Sciatic nerve (tissue), 2 donors: Measurements from ENCODE around the gene SPOCK1. TPM values are rescaled to one million over a fixed set of nuclear protein-coding genes. Genes with fewer than 3 reads are reported as not detected.

Source experiments
- ATAC-seq: fragments of 200-7000 bp; cut with Tn5 transposase; one replicate; pipeline ENCODE4 v1.9.1; 2020; ENCODE audit warnings: mild to moderate bottlenecking, moderate library complexity
- DNase-seq: peaks from one replicate; pipeline ENCODE4 v3.0.0-alpha.2; 2020; ENCODE audit warnings: low spot score
- intact Hi-C: fragments of 100-400 bp; cut with DNase I; formaldehyde crosslinking; loops from one replicate; pipeline ENCODE4 v1.14.2; 2022
- total RNA-seq: library from RNA; stranded (reverse); fragmentation: NEBNext Ultra II Directional; extraction: Animal tissue kit (Norgen Biotek cat#: 25700); gene quantifications from one replicate; pipeline ENCODE4 v1.2.1, GENCODE V29; 2021
- donor health status: DM: no; HTN: no; CAD: no.
- donor health status: DM: no; HTN: no; CAD: no.

SPOCK1 gene
- total RNA-seq, 1 donor from 2014 or later = 52.4 TPM

- ATAC-seq (peak; percentile 79), DNase-seq (no peak)
- intact Hi-C loops = no loop called here
Measured at GRCh38 chr5:137223324-137224295, 275.5 kb downstream of the SPOCK1 start.

GRCh38 chr5:137221943-137222342, 277.2 kb downstream of the SPOCK1 start:
- intact Hi-C loops = no loop called here
- DNase-seq (no peak), ATAC-seq (no peak)

GRCh38 chr5:137220523-137220927, 278.6 kb downstream of the SPOCK1 start:
- intact Hi-C loops = no loop called here
- DNase-seq (no peak), ATAC-seq (no peak)

GRCh38 chr5:137218896-137219295, 280.2 kb downstream of the SPOCK1 start:
- intact Hi-C loops = no loop called here
- DNase-seq (no peak), ATAC-seq (no peak)

- intact Hi-C loops = no loop called here
- no peak for DNase-seq
- peak; percentile 40 for ATAC-seq
Measured at GRCh38 chr5:137218471-137218870, 280.7 kb downstream of the SPOCK1 start.

GRCh38 chr5:137217599-137218200, 281.4 kb downstream of the SPOCK1 start:
- intact Hi-C loops = no loop called here
- ATAC-seq (no peak), DNase-seq (no peak)

- intact Hi-C loops = no loop called here
- ATAC-seq = no peak
- no peak for DNase-seq
Measured at GRCh38 chr5:137216976-137217598, 282.0 kb downstream of the SPOCK1 start.

GRCh38 chr5:137215780-137216179, 283.3 kb downstream of the SPOCK1 start:
- ATAC-seq (no peak), DNase-seq (no peak)
- intact Hi-C loops = no loop called here

GRCh38 chr5:137215261-137215660, 283.9 kb downstream of the SPOCK1 start:
- no peak for DNase-seq
- no peak for ATAC-seq
- intact Hi-C loops = no loop called here

GRCh38 chr5:137214446-137215189, 284.5 kb downstream of the SPOCK1 start:
- no peak for ATAC-seq
- DNase-seq = no peak
- intact Hi-C loops = no loop called here

- no peak for DNase-seq
- ATAC-seq = no peak
- intact Hi-C loops = no loop called here
Measured at GRCh38 chr5:137212471-137212870, 286.7 kb downstream of the SPOCK1 start.

- ATAC-seq (no peak), DNase-seq (no peak)
- intact Hi-C loops = no loop called here
Measured at GRCh38 chr5:137209232-137209809, 289.8 kb downstream of the SPOCK1 start.

GRCh38 chr5:137207023-137207760, 291.9 kb downstream of the SPOCK1 start:
- intact Hi-C loops = no loop called here
- ATAC-seq = no peak
- no peak for DNase-seq

- ATAC-seq = peak; percentile 29
- DNase-seq = no peak
- intact Hi-C loops = no loop called here
Measured at GRCh38 chr5:137206030-137206715, 293.0 kb downstream of the SPOCK1 start.

GRCh38 chr5:137205231-137206027, 293.7 kb downstream of the SPOCK1 start:
- ATAC-seq (no peak), DNase-seq (no peak)
- intact Hi-C loops = no loop called here

GRCh38 chr5:137203011-137203632, 296.0 kb downstream of the SPOCK1 start:
- intact Hi-C loops = no loop called here
- DNase-seq (no peak), ATAC-seq (no peak)
